ENCODE results near the gene FZD8.

FZD8 gene

GRCh38 chr10:35606430-35606829 is 35.7 kb downstream of the FZD8 start:
- DNase-seq (ENCODE audit: low read depth in 2 of 2) = no peak

- no peak for DNase-seq (ENCODE audit: low read depth in 2 of 2)
These were observed 36.9 kb downstream of the FZD8 start, which contains the start of gene GJD4 for GRCh38 chr10:35605191-35605590. Gene GJD4, plus strand, starts transcription at chr10:35605341. Its CDS starts 227 bp downstream, at chr10:35605568.

GRCh38 chr10:35600193-35600592 is 41.9 kb downstream of the FZD8 start:
- no peak for DNase-seq (ENCODE audit: low read depth in 2 of 2)

GRCh38 chr10:35598379-35598778 is 43.7 kb downstream of the FZD8 start:
- DNase-seq (ENCODE audit: low read depth in 2 of 2) = no peak

GRCh38 chr10:35595106-35595505 is 47.0 kb downstream of the FZD8 start:
- no peak for DNase-seq (ENCODE audit: low read depth in 2 of 2)

GRCh38 chr10:35594115-35595079 is 47.7 kb downstream of the FZD8 start:
- DNase-seq (ENCODE audit: low read depth in 2 of 2) = no peak

- DNase-seq (ENCODE audit: low read depth in 2 of 2) = no peak
These were observed 49.7 kb downstream of the FZD8 start for GRCh38 chr10:35592441-35592840.

- no peak for DNase-seq (ENCODE audit: low read depth in 2 of 2)
These were observed 53.3 kb downstream of the FZD8 start for GRCh38 chr10:35588836-35589235.

Measured in activated CD4-positive, alpha-beta T cell treated with anti-CD3 and anti-CD28 coated beads for 24 hours (primary cell).